Smooth muscle cell (in vitro differentiated cells): ENCODE data around the gene SFR1. TPM values are rescaled to one million over a fixed set of nuclear protein-coding genes. Genes with fewer than 3 reads are reported as not detected.
"Not testable (repeated sequence)": the region's sequence is repeated elsewhere in the genome, so short reads cannot be mapped to it uniquely, and the experiment has no call there.

Experiments used
- DNase-seq: peaks from one replicate; lab custom pipeline; 2025; ENCODE audit not compliant: unreplicated experiment; lab: John Stamatoyannopoulos, UW
- H2AFZ ChIP-seq: fragments of 200-600 bp; sonication (generic); 2 replicates; pipeline ENCODE4 v1.6.0; 2016; ENCODE audit warnings: antibody characterized with exemption, low read depth, mild to moderate bottlenecking
- H3F3A ChIP-seq: fragments of 200-600 bp; sonication (generic); 2 replicates; pipeline ENCODE4 v1.6.0; 2017; ENCODE audit warnings: antibody characterized with exemption, low read depth
- H3K27ac ChIP-seq: fragments of 200-600 bp; sonication (generic); 2 replicates; pipeline ENCODE4 v1.5.1; 2016; ENCODE audit warnings: low read depth, mild to moderate bottlenecking
- H3K27me3 ChIP-seq: fragments of 200-600 bp; sonication (generic); 2 replicates; pipeline ENCODE4 v1.6.1; 2016; ENCODE audit warnings: low read depth, mild to moderate bottlenecking
- H3K36me3 ChIP-seq: fragments of 200-600 bp; sonication (generic); 2 replicates; pipeline ENCODE4 v1.5.1; 2016; ENCODE audit warnings: low read depth
- H3K4me1 ChIP-seq: fragments of 200-600 bp; sonication (generic); 2 replicates; pipeline ENCODE4 v1.5.1; 2016; ENCODE audit warnings: low read depth
- H3K4me2 ChIP-seq: fragments of 200-600 bp; sonication (generic); 2 replicates; pipeline ENCODE4 v1.6.0; 2016; ENCODE audit warnings: mild to moderate bottlenecking
- H3K4me3 ChIP-seq: fragments of 200-600 bp; sonication (generic); 2 replicates; pipeline ENCODE4 v1.5.1; 2016; ENCODE audit warnings: mild to moderate bottlenecking
- H3K79me2 ChIP-seq: fragments of 200-600 bp; sonication (generic); 2 replicates; pipeline ENCODE4 v1.6.0; 2016; ENCODE audit warnings: low read depth, mild to moderate bottlenecking
- H3K9ac ChIP-seq: fragments of 200-600 bp; sonication (generic); 2 replicates; pipeline ENCODE4 v1.6.0; 2016; ENCODE audit warnings: low read depth
- H3K9me3 ChIP-seq: fragments of 200-600 bp; sonication (generic); replicated peaks from 2 replicates; pipeline ENCODE4 v1.5.1; 2016; ENCODE audit warnings: low read depth
- H4K20me1 ChIP-seq: fragments of 200-600 bp; sonication (generic); 2 replicates; pipeline ENCODE4 v1.6.0; 2016; ENCODE audit warnings: low read depth
- CTCF ChIP-seq: fragments of 200-600 bp; sonication (generic); IDR thresholded peaks from 2 replicates; pipeline ENCODE4 v1.5.1; 2017; ENCODE audit warnings: borderline replicate concordance, mild to moderate bottlenecking, antibody characterized with exemption; ENCODE audit not compliant: insufficient read depth, poor library complexity, severe bottlenecking
- WGBS: methylation state at CpG from one replicate; pipeline ENCODE4 v1.1.7; 2016; ENCODE audit warnings: low lambda C conversion rate; 5-methylcytosine and 5-hydroxymethylcytosine counted together
- polyA plus RNA-seq: library from polyadenylated mRNA; unstranded; fragments of >200 nt; fragmentation: Nextera tagmentation; extraction: Ambion mirVana; gene quantifications from 2 replicates; pipeline ENCODE4 v1.2.1, GENCODE V29; 2016
- total RNA-seq: library from RNA; depleted of rRNA; stranded (reverse); fragments of >200 nt; gene quantifications from 2 replicates; pipeline ENCODE4 v1.2.3, GENCODE V29; 2014

The SFR1 gene
- total and polyA plus RNA-seq, 2 experiments from 2014 or later: 5.3 TPM

- TF ChIP-seq CTCF: no peak
- H2AFZ ChIP-seq: no peak overlapping the region
- no peak overlapping the region for H3K9ac ChIP-seq
These were observed 28.2 kb downstream of the SFR1 start for GRCh38 chr10:104150139-104150538.

GRCh38 chr10:104151737-104152136 lies 29.8 kb downstream of the SFR1 start:
- H3K4me1 ChIP-seq: peaks cover 4% of the 10 kb centered on the region
- peaks cover 4% of the 10 kb centered on the region for H3K27me3 ChIP-seq
- H3K9me3 ChIP-seq: peaks cover 12% of the 10 kb centered on the region
- no peak overlapping the region for H2AFZ ChIP-seq
- H3K36me3 ChIP-seq: no peaks in the 10 kb centered on the region
- H3K4me2 ChIP-seq: no peak overlapping the region
- H3K9ac ChIP-seq: no peak overlapping the region
- H3K27ac ChIP-seq: no peak overlapping the region
- H3K79me2 ChIP-seq: no peaks in the 10 kb centered on the region
- TF ChIP-seq CTCF: no peak
- no peak for DNase-seq
- H3K4me3 ChIP-seq: no peak overlapping the region
- H4K20me1 ChIP-seq: no peaks in the 10 kb centered on the region
- H3F3A ChIP-seq: no peaks in the 10 kb centered on the region

More at GRCh38 chr10:104150139-104150538, 28.2 kb downstream of the SFR1 start:
- no peaks in the 10 kb centered on the region for H4K20me1 ChIP-seq
- peaks cover 12% of the 10 kb centered on the region for H3K9me3 ChIP-seq
- no peak overlapping the region for H3K4me2 ChIP-seq
- no peak overlapping the region for H3K27ac ChIP-seq
- peaks cover 5% of the 10 kb centered on the region for H3K27me3 ChIP-seq
- no peaks in the 10 kb centered on the region for H3F3A ChIP-seq
- H3K79me2 ChIP-seq: no peaks in the 10 kb centered on the region
- H3K4me3 ChIP-seq: no peak overlapping the region
- no peaks in the 10 kb centered on the region for H3K4me1 ChIP-seq
- no peak for DNase-seq
- no peaks in the 10 kb centered on the region for H3K36me3 ChIP-seq

GRCh38 chr10:104155591-104155990 lies 33.6 kb downstream of the SFR1 start:
- Histone ChIP-seq H3K9me3 (peaks cover 12% of the 10 kb centered on the region), H3K36me3 (no peaks in the 10 kb centered on the region), H4K20me1 (no peaks in the 10 kb centered on the region), H3K9ac (no peak overlapping the region), H3K4me2 (no peak overlapping the region), H3K27ac (no peak overlapping the region), H3K79me2 (no peaks in the 10 kb centered on the region), H3F3A (no peaks in the 10 kb centered on the region), H3K27me3 (no peaks in the 10 kb centered on the region), H2AFZ (no peak overlapping the region), H3K4me1 (peaks cover 6% of the 10 kb centered on the region), H3K4me3 (no peak overlapping the region)
- no peak for DNase-seq
- no peak for TF ChIP-seq CTCF
- 78% methylated on average over 2 of the region's 2 CpGs for WGBS

- DNase-seq: no peak
- H3F3A ChIP-seq: no peaks in the 10 kb centered on the region
- H3K9me3 ChIP-seq: no peaks in the 10 kb centered on the region
- H3K4me2 ChIP-seq: no peak overlapping the region
- H3K79me2 ChIP-seq: no peaks in the 10 kb centered on the region
- H3K4me3 ChIP-seq: no peak overlapping the region
- no peaks in the 10 kb centered on the region for H3K36me3 ChIP-seq
- H3K27me3 ChIP-seq: peaks cover 6% of the 10 kb centered on the region
- H2AFZ ChIP-seq: no peak overlapping the region
- H4K20me1 ChIP-seq: no peaks in the 10 kb centered on the region
- TF ChIP-seq CTCF: no peak
- H3K4me1 ChIP-seq: no peaks in the 10 kb centered on the region
- WGBS: 85% methylated on average over 5 of the region's 5 CpGs
- H3K9ac ChIP-seq: no peak overlapping the region
- H3K27ac ChIP-seq: no peak overlapping the region
These were observed 48.8 kb downstream of the SFR1 start for GRCh38 chr10:104170610-104171254.

GRCh38 chr10:104174136-104174535 lies 52.2 kb downstream of the SFR1 start:
- H3K4me2 ChIP-seq, H3K27ac ChIP-seq, H3K27me3 ChIP-seq, DNase-seq, H3K79me2 ChIP-seq, H3K36me3 ChIP-seq, H2AFZ ChIP-seq, H3K4me1 ChIP-seq, H4K20me1 ChIP-seq, H3K4me3 ChIP-seq, H3K9ac ChIP-seq, H3K9me3 ChIP-seq, H3F3A ChIP-seq: not testable (repeated sequence)
- 91% methylated on average over 1 of the region's 1 CpG for WGBS
